Mucosa of rectum (tissue), 2 donors: ENCODE results near the gene OPA1.
"Not testable (repeated sequence)": the region's sequence is repeated elsewhere in the genome, so short reads cannot be mapped to it uniquely, and the experiment has no call there.

Source experiments
- H3K27ac ChIP-seq, 2 donors: one replicate each; pipeline ENCODE4 v1.7.0; 2013; ENCODE audit warnings: inconsistent platforms in 2 of 2, low read depth in 2 of 2, low read length in 2 of 2
- H3K27me3 ChIP-seq, 2 donors: one replicate each; pipeline ENCODE4 v1.7.0; 2013; ENCODE audit warnings: low read length in 2 of 2; ENCODE audit not compliant: control insufficient read depth in 2 of 2, insufficient read depth in 2 of 2
- H3K36me3 ChIP-seq, 2 donors: one replicate each; pipeline ENCODE4 v1.7.0; 2013; ENCODE audit warnings: low read length in 2 of 2; ENCODE audit not compliant: control insufficient read depth in 2 of 2, insufficient read depth in 2 of 2
- H3K4me1 ChIP-seq, 2 donors: one replicate each; pipeline ENCODE4 v1.7.0; 2013; ENCODE audit warnings: low read length in 2 of 2, mild to moderate bottlenecking in 1 of 2; ENCODE audit not compliant: control insufficient read depth in 2 of 2, insufficient read depth in 2 of 2
- H3K4me3 ChIP-seq, 2 donors: one replicate each; pipeline ENCODE4 v1.7.0; 2013; ENCODE audit warnings: low read length in 2 of 2
- H3K9ac ChIP-seq, 2 donors: one replicate each; pipeline ENCODE4 v1.7.0; 2013; ENCODE audit warnings: low read length in 2 of 2, low read depth in 1 of 2, mild to moderate bottlenecking in 1 of 2
- H3K9me3 ChIP-seq, 2 donors: one replicate each; pipeline ENCODE4 v1.7.0; 2013; ENCODE audit warnings: low read length in 2 of 2; ENCODE audit not compliant: control insufficient read depth in 2 of 2
- donor health status: healthy.
- donor health status: Normal muscosa, but diverticular disease.

Gene OPA1

DNA sequence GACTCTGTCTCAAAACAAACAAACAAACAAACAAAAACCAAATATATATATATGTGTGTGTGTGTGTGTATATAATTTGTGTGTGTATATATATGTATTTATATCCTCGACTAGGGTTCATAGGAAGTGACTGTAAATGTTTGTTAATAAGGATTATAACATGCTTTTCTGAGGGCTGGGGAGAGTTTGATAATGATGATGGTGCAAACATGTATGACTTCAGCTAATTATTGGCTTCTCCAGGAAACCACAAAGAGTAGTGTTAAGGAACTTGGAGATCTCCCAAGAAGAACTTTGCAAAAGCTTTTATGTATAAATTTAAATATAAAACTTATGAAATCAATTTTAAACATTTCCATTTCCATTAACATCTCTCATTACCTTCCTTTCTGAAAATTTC, 3.9 kb upstream of the OPA1 start:
- Histone ChIP-seq H3K36me3 (no peaks in the 10 kb centered on the region), H3K9ac (no peak overlapping the region), H3K9me3 (no peaks in the 10 kb centered on the region), H3K4me3 (no peak overlapping the region), H3K4me1 (peaks cover 4 to 11% of the 10 kb centered on the region in 2 donors), H3K27ac (no peak overlapping the region), H3K27me3 (no peaks in the 10 kb centered on the region)

DNA sequence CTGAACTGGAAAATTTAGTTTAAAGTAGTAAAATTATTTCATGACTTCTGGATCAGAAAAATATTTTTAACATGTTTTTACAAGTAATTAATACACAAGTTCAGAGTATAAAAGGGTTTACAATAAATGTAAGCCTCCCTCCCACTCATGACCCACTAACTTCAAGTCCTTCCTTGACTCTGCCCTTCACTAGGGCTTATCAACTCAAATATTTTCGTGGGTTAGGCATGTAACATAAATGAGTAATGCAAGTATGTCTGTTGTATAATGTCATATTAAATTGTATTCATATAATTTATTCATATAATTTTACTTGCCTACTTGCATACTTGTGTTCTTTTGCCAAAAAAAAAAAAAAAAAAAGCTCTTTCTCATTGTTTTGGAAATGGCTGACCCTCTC, 3.4 kb upstream of the OPA1 start:
- Histone ChIP-seq H3K27me3 (no peaks in the 10 kb centered on the region), H3K9ac (no peak overlapping the region), H3K27ac (no peak overlapping the region), H3K9me3 (no peaks in the 10 kb centered on the region), H3K4me1 (peaks cover 6 to 13% of the 10 kb centered on the region in 2 donors), H3K36me3 (no peaks in the 10 kb centered on the region), H3K4me3 (no peak overlapping the region)

- Histone ChIP-seq H3K27me3 (no peaks in the 10 kb centered on the region), H3K27ac (no peak overlapping the region), H3K36me3 (no peaks in the 10 kb centered on the region), H3K4me1 (peaks cover 10 to 16% of the 10 kb centered on the region in 2 donors), H3K9ac (no peak overlapping the region), H3K4me3 (no peak overlapping the region), H3K9me3 (no peaks in the 10 kb centered on the region)
These were observed 2.7 kb upstream of the OPA1 start for GRCh38 chr3:193590088-193590856.

DNA sequence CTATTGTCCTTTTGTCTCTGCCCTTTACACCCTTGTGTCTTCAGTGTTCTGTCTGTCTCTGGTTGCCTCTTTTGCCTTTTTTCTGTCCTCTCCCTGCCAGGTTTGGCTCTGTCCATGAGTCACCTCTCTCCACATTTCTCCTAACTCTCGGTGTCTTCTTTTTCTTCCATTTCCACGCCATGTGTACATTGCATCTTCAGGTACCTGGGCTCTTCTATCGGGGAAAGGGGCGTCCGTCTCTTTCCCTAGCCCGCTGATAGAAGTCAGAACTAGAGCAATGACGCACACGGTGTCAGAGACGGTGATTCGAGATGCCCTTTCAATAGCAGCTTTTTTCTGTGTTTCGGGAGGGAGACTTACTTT, 641 bp downstream of the OPA1 start:
- Histone ChIP-seq H3K9ac (peak overlapping the region; percentile 91), H3K4me3 (peak overlapping the region; percentile 94 to 99), H3K9me3 (no peaks in the 10 kb centered on the region), H3K27me3 (no peaks in the 10 kb centered on the region), H3K4me1 (peaks cover 10 to 16% of the 10 kb centered on the region in 2 donors), H3K36me3 (peaks cover 0 to 5% of the 10 kb centered on the region in 2 donors), H3K27ac (peak overlapping the region; percentile 83 to 85)

GRCh38 chr3:193594946-193595689, 2.1 kb downstream of the OPA1 start:
- Histone ChIP-seq H3K36me3 (peaks cover 3 to 5% of the 10 kb centered on the region in 2 donors), H3K9ac (no peak overlapping the region), H3K27ac (no peak overlapping the region), H3K4me1 (peaks cover 10 to 16% of the 10 kb centered on the region in 2 donors), H3K4me3 (no peak overlapping the region), H3K27me3 (no peaks in the 10 kb centered on the region), H3K9me3 (no peaks in the 10 kb centered on the region)

DNA sequence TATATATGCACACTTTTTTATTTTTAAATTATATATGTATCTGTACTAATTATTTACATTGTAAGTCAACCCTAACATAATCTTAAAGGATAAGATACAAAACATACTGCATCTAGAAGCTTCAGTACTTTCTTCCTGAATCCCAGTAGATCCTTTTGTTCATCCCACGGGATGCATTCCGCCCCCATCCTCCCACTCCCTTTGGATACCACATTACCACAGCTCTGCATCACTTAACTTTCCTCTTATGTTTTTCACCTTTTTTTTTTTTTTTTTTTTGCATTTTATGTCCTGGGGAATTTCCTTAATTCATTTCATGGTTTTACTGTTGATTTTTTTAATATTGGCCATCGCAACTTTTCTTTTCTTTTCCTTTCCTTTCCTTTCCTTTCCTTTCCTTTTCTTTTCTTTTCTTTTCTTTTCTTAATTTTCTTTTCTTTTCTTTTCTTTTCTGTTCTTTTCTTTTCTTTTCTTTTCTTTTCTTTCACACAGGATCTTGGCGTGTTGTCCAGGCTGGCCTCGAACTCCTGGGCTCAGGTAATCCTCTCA, 3.0 kb downstream of the OPA1 start:
- Histone ChIP-seq H3K4me3 (no peak overlapping the region), H3K4me1 (peaks cover 10 to 16% of the 10 kb centered on the region in 2 donors), H3K9me3 (no peaks in the 10 kb centered on the region), H3K27me3 (no peaks in the 10 kb centered on the region), H3K36me3 (peaks cover 3 to 5% of the 10 kb centered on the region in 2 donors), H3K27ac (no peak overlapping the region), H3K9ac (no peak overlapping the region)

DNA sequence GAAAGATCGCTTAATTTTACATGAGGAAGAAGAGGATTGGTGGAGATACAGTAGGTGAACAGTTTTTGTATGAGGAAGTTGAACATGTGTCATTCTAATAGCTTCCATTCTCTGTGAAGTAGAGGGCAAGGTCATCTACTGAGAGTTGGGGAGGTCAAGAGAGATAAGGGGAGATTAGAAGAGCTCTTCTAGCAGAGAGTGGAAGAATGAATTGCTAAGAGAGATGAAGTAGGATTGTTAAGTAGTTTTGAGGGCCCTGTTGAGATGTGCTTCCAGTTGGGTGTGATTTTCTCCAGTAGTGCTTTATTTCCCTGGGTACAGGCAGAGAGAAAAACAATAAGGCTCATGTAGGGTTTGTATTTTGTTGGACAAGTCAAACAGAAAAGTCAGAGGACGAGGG, 5.2 kb downstream of the OPA1 start:
- no peaks in the 10 kb centered on the region for H3K27me3 ChIP-seq
- H3K4me3 ChIP-seq, result no peak overlapping the region
- H3K27ac ChIP-seq, result no peak overlapping the region
- H3K9me3 ChIP-seq, result no peaks in the 10 kb centered on the region
- H3K4me1 ChIP-seq, result peaks cover 10% of the 10 kb centered on the region in 2 donors
- H3K36me3 ChIP-seq, result peaks cover 3 to 5% of the 10 kb centered on the region in 2 donors
- H3K9ac ChIP-seq, result no peak overlapping the region

DNA sequence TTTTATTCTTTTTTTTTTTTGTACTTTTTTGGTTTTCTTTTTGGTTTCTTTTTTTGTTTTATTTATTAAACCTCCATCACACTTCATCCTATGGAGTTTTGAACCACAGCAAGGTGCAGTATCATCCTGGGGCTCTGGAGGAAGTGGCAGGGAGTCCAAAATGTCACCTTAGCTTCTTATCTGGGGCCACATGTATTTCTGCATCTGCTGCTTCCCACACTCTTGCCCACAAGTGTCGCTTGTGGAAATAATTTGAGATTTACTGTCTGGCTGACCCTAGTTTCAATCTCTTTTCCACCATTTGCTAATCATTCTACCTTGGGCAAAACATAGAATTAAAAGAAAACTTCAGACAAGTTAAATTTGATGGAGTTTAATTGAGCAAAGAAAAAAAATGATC, 6.4 kb downstream of the OPA1 start:
- H3K4me3 ChIP-seq, result no peak overlapping the region
- no peak overlapping the region for H3K9ac ChIP-seq
- no peak overlapping the region for H3K27ac ChIP-seq
- peaks cover 3 to 10% of the 10 kb centered on the region in 2 donors for H3K36me3 ChIP-seq
- H3K4me1 ChIP-seq, result peaks cover 3% of the 10 kb centered on the region in 2 donors
- no peaks in the 10 kb centered on the region for H3K9me3 ChIP-seq
- H3K27me3 ChIP-seq, result no peaks in the 10 kb centered on the region

GRCh38 chr3:193605876-193606275, 12.9 kb downstream of the OPA1 start:
- peaks cover 0 to 5% of the 10 kb centered on the region in 2 donors for H3K36me3 ChIP-seq
- H3K4me3 ChIP-seq, result no peak overlapping the region
- H3K27ac ChIP-seq, result no peak overlapping the region
- H3K9me3 ChIP-seq, result no peaks in the 10 kb centered on the region
- no peaks in the 10 kb centered on the region for H3K4me1 ChIP-seq
- H3K27me3 ChIP-seq, result no peaks in the 10 kb centered on the region
- H3K9ac ChIP-seq, result no peak overlapping the region

DNA sequence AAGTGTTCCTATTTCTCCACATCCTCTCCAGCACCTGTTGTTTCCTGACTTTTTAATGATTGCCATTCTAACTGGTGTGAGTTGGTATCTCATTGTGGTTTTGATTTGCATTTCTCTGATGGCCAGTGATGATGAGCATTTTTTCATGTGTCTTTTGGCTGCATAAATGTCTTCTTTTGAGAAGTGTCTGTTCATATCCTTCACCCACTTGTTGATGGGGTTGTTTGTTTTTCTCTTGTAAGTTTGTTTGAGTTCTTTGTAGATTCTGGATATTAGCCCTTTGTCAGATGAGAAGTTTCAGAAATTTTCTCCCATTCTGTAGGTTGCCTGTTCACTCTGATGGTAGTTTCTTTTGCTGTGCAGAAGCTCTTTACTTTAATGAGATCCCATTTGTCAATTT, 13.9 kb downstream of the OPA1 start:
- not testable (repeated sequence) for H3K4me3 ChIP-seq, H3K9ac ChIP-seq, H3K27ac ChIP-seq, H3K4me1 ChIP-seq, H3K9me3 ChIP-seq, H3K36me3 ChIP-seq, H3K27me3 ChIP-seq
